ENCODE measurements around the gene XRCC4.

Gene XRCC4

GRCh38 chr5:83167538-83167937, 90.2 kb downstream of the XRCC4 start:
- Histone ChIP-seq H3K36me3 (ENCODE audit: control insufficient read depth, insufficient read depth, low read length) (no peaks in the 10 kb centered on the region), H3K27me3 (ENCODE audit: control insufficient read depth, insufficient read depth, low read length, poor library complexity, severe bottlenecking) (no peaks in the 10 kb centered on the region), H3K4me1 (ENCODE audit: control insufficient read depth, insufficient read depth, low read length) (peaks cover 3% of the 10 kb centered on the region), H3K27ac (ENCODE audit: insufficient read depth, low read depth, low read length, poor library complexity, severe bottlenecking) (no peak overlapping the region), H3K9me3 (ENCODE audit: control insufficient read depth, low read length) (no peaks in the 10 kb centered on the region), H3K4me3 (ENCODE audit: insufficient read depth, low read depth, low read length) (no peak overlapping the region)

- H3K36me3 ChIP-seq (ENCODE audit: control insufficient read depth, insufficient read depth, low read length): no peaks in the 10 kb centered on the region
- no peaks in the 10 kb centered on the region for H3K9me3 ChIP-seq (ENCODE audit: control insufficient read depth, low read length)
- H3K27ac ChIP-seq (ENCODE audit: insufficient read depth, low read depth, low read length, poor library complexity, severe bottlenecking): no peak overlapping the region
- WGBS, 2 experiments: 78 to 91% methylated on average over 1 of the region's 2 CpGs
- H3K27me3 ChIP-seq (ENCODE audit: control insufficient read depth, insufficient read depth, low read length, poor library complexity, severe bottlenecking): no peaks in the 10 kb centered on the region
- peaks cover 3% of the 10 kb centered on the region for H3K4me1 ChIP-seq (ENCODE audit: control insufficient read depth, insufficient read depth, low read length)
- H3K4me3 ChIP-seq (ENCODE audit: insufficient read depth, low read depth, low read length): no peak overlapping the region
Measured at GRCh38 chr5:83169571-83170337, 92.4 kb downstream of the XRCC4 start.

- H3K27ac ChIP-seq (ENCODE audit: insufficient read depth, low read depth, low read length, poor library complexity, severe bottlenecking): no peak overlapping the region
- no peak overlapping the region for H3K4me3 ChIP-seq (ENCODE audit: insufficient read depth, low read depth, low read length)
- H3K4me1 ChIP-seq (ENCODE audit: control insufficient read depth, insufficient read depth, low read length): peaks cover 3% of the 10 kb centered on the region
- H3K9me3 ChIP-seq (ENCODE audit: control insufficient read depth, low read length): no peaks in the 10 kb centered on the region
- H3K27me3 ChIP-seq (ENCODE audit: control insufficient read depth, insufficient read depth, low read length, poor library complexity, severe bottlenecking): no peaks in the 10 kb centered on the region
- 82 to 100% methylated on average over 1 of the region's 1 CpG for WGBS, 2 experiments
- no peaks in the 10 kb centered on the region for H3K36me3 ChIP-seq (ENCODE audit: control insufficient read depth, insufficient read depth, low read length)
Measured at GRCh38 chr5:83172011-83172410, 94.7 kb downstream of the XRCC4 start.

GRCh38 chr5:83172655-83173054, 95.3 kb downstream of the XRCC4 start:
- H3K4me1 ChIP-seq (ENCODE audit: control insufficient read depth, insufficient read depth, low read length): peaks cover 3% of the 10 kb centered on the region
- no peak overlapping the region for H3K4me3 ChIP-seq (ENCODE audit: insufficient read depth, low read depth, low read length)
- H3K27me3 ChIP-seq (ENCODE audit: control insufficient read depth, insufficient read depth, low read length, poor library complexity, severe bottlenecking): no peaks in the 10 kb centered on the region
- H3K9me3 ChIP-seq (ENCODE audit: control insufficient read depth, low read length): no peaks in the 10 kb centered on the region
- no peaks in the 10 kb centered on the region for H3K36me3 ChIP-seq (ENCODE audit: control insufficient read depth, insufficient read depth, low read length)
- no peak overlapping the region for H3K27ac ChIP-seq (ENCODE audit: insufficient read depth, low read depth, low read length, poor library complexity, severe bottlenecking)

- Histone ChIP-seq H3K9me3 (ENCODE audit: control insufficient read depth, low read length) (no peaks in the 10 kb centered on the region), H3K36me3 (ENCODE audit: control insufficient read depth, insufficient read depth, low read length) (no peaks in the 10 kb centered on the region), H3K27ac (ENCODE audit: insufficient read depth, low read depth, low read length, poor library complexity, severe bottlenecking) (no peak overlapping the region), H3K4me1 (ENCODE audit: control insufficient read depth, insufficient read depth, low read length) (peaks cover under 1% of the 10 kb centered on the region), H3K4me3 (ENCODE audit: insufficient read depth, low read depth, low read length) (no peak overlapping the region), H3K27me3 (ENCODE audit: control insufficient read depth, insufficient read depth, low read length, poor library complexity, severe bottlenecking) (no peaks in the 10 kb centered on the region)
- whole genome bisulfite sequencing, 2 experiments: 89 to 95% methylated on average over 2 of the region's 2 CpGs
Measured at GRCh38 chr5:83173826-83174225, 96.5 kb downstream of the XRCC4 start.

GRCh38 chr5:83177803-83178202, 100.5 kb downstream of the XRCC4 start:
- H3K27me3 ChIP-seq (ENCODE audit: control insufficient read depth, insufficient read depth, low read length, poor library complexity, severe bottlenecking): no peaks in the 10 kb centered on the region
- no peaks in the 10 kb centered on the region for H3K9me3 ChIP-seq (ENCODE audit: control insufficient read depth, low read length)
- no peak overlapping the region for H3K27ac ChIP-seq (ENCODE audit: insufficient read depth, low read depth, low read length, poor library complexity, severe bottlenecking)
- no peaks in the 10 kb centered on the region for H3K36me3 ChIP-seq (ENCODE audit: control insufficient read depth, insufficient read depth, low read length)
- no peak overlapping the region for H3K4me3 ChIP-seq (ENCODE audit: insufficient read depth, low read depth, low read length)
- no peaks in the 10 kb centered on the region for H3K4me1 ChIP-seq (ENCODE audit: control insufficient read depth, insufficient read depth, low read length)
- 95 to 99% methylated on average over 2 of the region's 2 CpGs for WGBS, 2 experiments

- H3K4me3 ChIP-seq (ENCODE audit: insufficient read depth, low read depth, low read length): no peak overlapping the region
- H3K27me3 ChIP-seq (ENCODE audit: control insufficient read depth, insufficient read depth, low read length, poor library complexity, severe bottlenecking): no peaks in the 10 kb centered on the region
- H3K4me1 ChIP-seq (ENCODE audit: control insufficient read depth, insufficient read depth, low read length): no peaks in the 10 kb centered on the region
- no peaks in the 10 kb centered on the region for H3K36me3 ChIP-seq (ENCODE audit: control insufficient read depth, insufficient read depth, low read length)
- H3K27ac ChIP-seq (ENCODE audit: insufficient read depth, low read depth, low read length, poor library complexity, severe bottlenecking): no peak overlapping the region
- no peaks in the 10 kb centered on the region for H3K9me3 ChIP-seq (ENCODE audit: control insufficient read depth, low read length)
Measured at GRCh38 chr5:83179966-83180365, 102.6 kb downstream of the XRCC4 start.

- Histone ChIP-seq H3K9me3 (ENCODE audit: control insufficient read depth, low read length) (no peaks in the 10 kb centered on the region), H3K27ac (ENCODE audit: insufficient read depth, low read depth, low read length, poor library complexity, severe bottlenecking) (no peak overlapping the region), H3K27me3 (ENCODE audit: control insufficient read depth, insufficient read depth, low read length, poor library complexity, severe bottlenecking) (no peaks in the 10 kb centered on the region), H3K4me3 (ENCODE audit: insufficient read depth, low read depth, low read length) (no peak overlapping the region), H3K36me3 (ENCODE audit: control insufficient read depth, insufficient read depth, low read length) (no peaks in the 10 kb centered on the region), H3K4me1 (ENCODE audit: control insufficient read depth, insufficient read depth, low read length) (no peaks in the 10 kb centered on the region)
- 83 to 100% methylated on average over 1 to 2 of the region's 3 CpGs for WGBS, 2 experiments
Measured at GRCh38 chr5:83184534-83184933, 107.2 kb downstream of the XRCC4 start.

- H3K4me1 ChIP-seq (ENCODE audit: control insufficient read depth, insufficient read depth, low read length): peaks cover 7% of the 10 kb centered on the region
- no peak overlapping the region for H3K4me3 ChIP-seq (ENCODE audit: insufficient read depth, low read depth, low read length)
- no peak overlapping the region for H3K27ac ChIP-seq (ENCODE audit: insufficient read depth, low read depth, low read length, poor library complexity, severe bottlenecking)
- H3K27me3 ChIP-seq (ENCODE audit: control insufficient read depth, insufficient read depth, low read length, poor library complexity, severe bottlenecking): no peaks in the 10 kb centered on the region
- H3K9me3 ChIP-seq (ENCODE audit: control insufficient read depth, low read length): no peaks in the 10 kb centered on the region
- 91 to 96% methylated on average over 3 to 4 of the region's 5 CpGs for WGBS, 2 experiments
- no peaks in the 10 kb centered on the region for H3K36me3 ChIP-seq (ENCODE audit: control insufficient read depth, insufficient read depth, low read length)
Measured at GRCh38 chr5:83192947-83193346, 115.6 kb downstream of the XRCC4 start.

- WGBS, 2 experiments: 54 to 75% methylated on average over 1 of the region's 2 CpGs
- Histone ChIP-seq H3K36me3 (ENCODE audit: control insufficient read depth, insufficient read depth, low read length) (no peaks in the 10 kb centered on the region), H3K27ac (ENCODE audit: insufficient read depth, low read depth, low read length, poor library complexity, severe bottlenecking) (no peak overlapping the region), H3K27me3 (ENCODE audit: control insufficient read depth, insufficient read depth, low read length, poor library complexity, severe bottlenecking) (no peaks in the 10 kb centered on the region), H3K9me3 (ENCODE audit: control insufficient read depth, low read length) (no peaks in the 10 kb centered on the region), H3K4me3 (ENCODE audit: insufficient read depth, low read depth, low read length) (no peak overlapping the region), H3K4me1 (ENCODE audit: control insufficient read depth, insufficient read depth, low read length) (peaks cover 13% of the 10 kb centered on the region)
Measured at GRCh38 chr5:83197326-83197967, 120.1 kb downstream of the XRCC4 start.

All from ectodermal cell (in vitro differentiated cells).